Panc1 (cell line): ENCODE results near the gene OR2D3. TPM values are rescaled to one million over a fixed set of nuclear protein-coding genes. Genes with fewer than 3 reads are reported as not detected.

Experiments
- ATAC-seq: fragments of 200-7000 bp; cut with Tn5 transposase; 2 replicates; pipeline ENCODE4 v1.9.1; 2020; ENCODE audit warnings: mild to moderate bottlenecking, moderate library complexity
- BruUV-seq: library from RNA; stranded (reverse); fragments of 400-500 nt; replicated peaks from 2 replicates; lab custom pipeline; 2021; lab: Mats Ljungman, UMichigan
- CTCF ChIA-PET: fragments of 300-600 bp; sonication (Branson Sonifier 250); formaldehyde crosslinking; loops from one replicate; lab custom pipeline; 2022; ENCODE audit warnings: antibody characterized with exemption; lab: Charles Lee
- POLR2A ChIA-PET: fragments of 300-600 bp; sonication (Branson Sonifier 250); formaldehyde crosslinking; loops from one replicate; lab custom pipeline; 2022; ENCODE audit warnings: antibody characterized with exemption; lab: Charles Lee
- DNase-seq: peaks from one replicate; pipeline ENCODE4 v3.0.0-alpha.2; 2010; ENCODE audit warnings: low read depth, low spot score
- H3K27ac ChIP-seq: 2 replicates; pipeline ENCODE4 v1.5.1; 2011; ENCODE audit warnings: mild to moderate bottlenecking, low read length, inconsistent platforms
- H3K27me3 ChIP-seq: fragments of 200-500 bp; sonication (Bioruptor generic); 2 replicates; pipeline ENCODE4 v1.6.0; 2014; ENCODE audit warnings: low read length, inconsistent platforms; ENCODE audit not compliant: control insufficient read depth, insufficient read depth
- H3K36me3 ChIP-seq: fragments of 200-500 bp; sonication (Bioruptor generic); 2 replicates; pipeline ENCODE4 v1.5.1; 2014; ENCODE audit warnings: inconsistent platforms, mild to moderate bottlenecking, low read length, moderate library complexity; ENCODE audit not compliant: control insufficient read depth, insufficient read depth
- H3K4me1 ChIP-seq: 2 replicates; pipeline ENCODE4 v1.5.1; 2011; ENCODE audit warnings: inconsistent platforms, mild to moderate bottlenecking, low read length, moderate library complexity; ENCODE audit not compliant: control insufficient read depth, insufficient read depth
- H3K4me3 ChIP-seq, 2 experiments: 2 replicates each; pipeline ENCODE4 v1.5.1; 2011 to 2012; ENCODE audit warnings: low read depth in 2 of 2, low read length in 2 of 2, mild to moderate bottlenecking in 2 of 2, inconsistent platforms in 1 of 2, moderate library complexity in 1 of 2
- H3K9me3 ChIP-seq: fragments of 200-500 bp; sonication (Bioruptor generic); 2 replicates; pipeline ENCODE4 v1.5.1; 2014; ENCODE audit warnings: low read depth, mild to moderate bottlenecking, inconsistent platforms, low read length, moderate library complexity; ENCODE audit not compliant: control insufficient read depth, insufficient read depth
- CTCF ChIP-seq: fragments of 450-650 bp; IDR thresholded peaks from 2 replicates; pipeline ENCODE4 v1.5.1; 2017; ENCODE audit warnings: mild to moderate bottlenecking
- POLR2AphosphoS5 ChIP-seq: IDR thresholded peaks from 2 replicates; pipeline ENCODE4 v1.6.1; 2012; ENCODE audit warnings: mild to moderate bottlenecking, low read depth, low read length, moderate library complexity
- REST ChIP-seq, 2 experiments: IDR thresholded peaks; 2 replicates each; pipeline ENCODE4 v1.6.1; 2011 to 2012; ENCODE audit warnings: low read depth in 2 of 2, control low read depth in 1 of 2, low read length in 1 of 2, mild to moderate bottlenecking in 1 of 2, moderate library complexity in 1 of 2; ENCODE audit not compliant: insufficient read depth in 1 of 2
- SIN3A ChIP-seq: IDR thresholded peaks from 2 replicates; pipeline ENCODE4 v1.6.1; 2012; ENCODE audit warnings: low read depth, mild to moderate bottlenecking, low read length, moderate library complexity, borderline replicate concordance; ENCODE audit not compliant: insufficient read depth
- TCF7L2 ChIP-seq: IDR thresholded peaks from 2 replicates; pipeline ENCODE4 v1.6.1; 2011; ENCODE audit warnings: mild to moderate bottlenecking, low read depth, low read length, inconsistent platforms
- in situ Hi-C: cut with HindIII; loops from 2 replicates; pipeline ENCODE4 v1.10.0; 2016; ENCODE audit warnings: low sequenced_read_pairs, low pct_unique_long_range_greater_than_20kb
- intact Hi-C: fragments of 100-400 bp; cut with micrococcal nuclease; formaldehyde crosslinking; loops from one replicate; pipeline ENCODE4 v1.10.0; 2022; ENCODE audit not compliant: unreplicated experiment
- total RNA-seq: library from RNA; stranded (reverse); gene quantifications from one replicate; pipeline ENCODE4 v1.2.1, GENCODE V29; 2021; ENCODE audit not compliant: unreplicated experiment

Gene OR2D3
- total RNA-seq, 1 experiment from 2014 or later, result not detected

GRCh38 chr11:6895010-6895409 is 25.8 kb upstream of the OR2D3 start:
- in situ Hi-C loops, result no loop called here
- ChIA-PET CTCF (no interaction called here), POLR2A (no interaction called here)
- no peaks in the 10 kb centered on the region; the same call in 1 of the 2 replicates for H3K27me3 ChIP-seq
- intact Hi-C loops, result no loop called here
- H3K36me3 ChIP-seq, result no peaks in the 10 kb centered on the region
- H3K27ac ChIP-seq, result no peak overlapping the region
- no peaks in the 10 kb centered on the region for H3K4me1 ChIP-seq
- no TSS peak for BruUV-seq
- H3K9me3 ChIP-seq, result no peaks in the 10 kb centered on the region
- DNase-seq (no peak), ATAC-seq (no peak)
- TF ChIP-seq CTCF, result no peak
- TF ChIP-seq TCF7L2, result no peak
- TF ChIP-seq SIN3A, result no peak
- no peak for TF ChIP-seq REST (IDR thresholded peaks at IDR 0.05; ENCODE audit: insufficient read depth in 1 of 2, low read depth in 2 of 2, low read length in 1 of 2)
- no peak for TF ChIP-seq POLR2AphosphoS5
- H3K4me3 ChIP-seq, result no peak overlapping the region

GRCh38 chr11:6898911-6899310 is 21.9 kb upstream of the OR2D3 start:
- H3K36me3 ChIP-seq, result no peaks in the 10 kb centered on the region
- H3K4me1 ChIP-seq, result no peaks in the 10 kb centered on the region
- in situ Hi-C loops (no loop called here), intact Hi-C loops (no loop called here)
- ATAC-seq (no peak), DNase-seq (no peak)
- ChIA-PET CTCF (no interaction called here), POLR2A (no interaction called here)
- no peak overlapping the region for H3K4me3 ChIP-seq
- BruUV-seq, result no TSS peak
- no peak overlapping the region for H3K27ac ChIP-seq
- no peaks in the 10 kb centered on the region; the same call in 1 of the 2 replicates for H3K27me3 ChIP-seq
- TF ChIP-seq TCF7L2, result no peak
- no peak; the same call in 1 of the 2 replicates for TF ChIP-seq CTCF
- no peak for TF ChIP-seq SIN3A
- TF ChIP-seq REST (IDR thresholded peaks at IDR 0.05; ENCODE audit: insufficient read depth in 1 of 2, low read depth in 2 of 2, low read length in 1 of 2), result no peak
- no peak for TF ChIP-seq POLR2AphosphoS5
- no peaks in the 10 kb centered on the region for H3K9me3 ChIP-seq
